Measurements from ENCODE around the gene MTPN.

The MTPN gene

GRCh38 chr7:135956393-135956792 is 20.8 kb downstream of the MTPN start:
- DNase-seq (ENCODE audit: low read depth), result no peak

GRCh38 chr7:135950972-135951371 is 26.2 kb downstream of the MTPN start:
- DNase-seq (ENCODE audit: low read depth), result no peak

- DNase-seq (ENCODE audit: low read depth), result no peak
Observed at GRCh38 chr7:135950429-135950828, 26.7 kb downstream of the MTPN start.

- DNase-seq (ENCODE audit: low read depth), result no peak
Observed at GRCh38 chr7:135946289-135947055, 30.7 kb downstream of the MTPN start.

- DNase-seq (ENCODE audit: low read depth), result no peak
Observed at GRCh38 chr7:135944753-135945152, 32.4 kb downstream of the MTPN start.

GRCh38 chr7:135943134-135943879 is 33.9 kb downstream of the MTPN start:
- no peak for DNase-seq (ENCODE audit: low read depth)

GRCh38 chr7:135942614-135943013 is 34.5 kb downstream of the MTPN start:
- no peak for DNase-seq (ENCODE audit: low read depth)

GRCh38 chr7:135940077-135941075 is 36.8 kb downstream of the MTPN start:
- no peak for DNase-seq (ENCODE audit: low read depth)

- DNase-seq (ENCODE audit: low read depth), result no peak
Observed at GRCh38 chr7:135939261-135939812, 37.8 kb downstream of the MTPN start.

GRCh38 chr7:135938563-135938962 is 38.6 kb downstream of the MTPN start:
- no peak for DNase-seq (ENCODE audit: low read depth)

- no peak for DNase-seq (ENCODE audit: low read depth)
Observed at GRCh38 chr7:135938086-135938485, 39.1 kb downstream of the MTPN start.

- no peak for DNase-seq (ENCODE audit: low read depth)
Observed at GRCh38 chr7:135936497-135937217, 40.5 kb downstream of the MTPN start.

GRCh38 chr7:135934651-135935050 is 42.5 kb downstream of the MTPN start:
- no peak for DNase-seq (ENCODE audit: low read depth)

GRCh38 chr7:135933509-135934188 is 43.5 kb downstream of the MTPN start:
- no peak for DNase-seq (ENCODE audit: low read depth)

- DNase-seq (ENCODE audit: low read depth), result no peak
Observed at GRCh38 chr7:135932131-135932530, 45.0 kb downstream of the MTPN start.

GRCh38 chr7:135930565-135931461 is 46.3 kb downstream of the MTPN start:
- no peak for DNase-seq (ENCODE audit: low read depth)

- DNase-seq (ENCODE audit: low read depth), result no peak
Observed at GRCh38 chr7:135929722-135930141, 47.4 kb downstream of the MTPN start.

- DNase-seq (ENCODE audit: low read depth), result no peak
Observed at GRCh38 chr7:135929249-135929648, 47.9 kb downstream of the MTPN start.

- DNase-seq (ENCODE audit: low read depth), result no peak
Observed at GRCh38 chr7:135928136-135928535, 49.0 kb downstream of the MTPN start.

- no peak for DNase-seq (ENCODE audit: low read depth)
Observed at GRCh38 chr7:135925210-135925609, 51.9 kb downstream of the MTPN start.

All from HS-27A (cell line).